Measurements from ENCODE around the gene PCNP.
A peak's percentile ranks its signal among the peaks of the same experiment; 100 is the strongest.

Gene PCNP

GRCh38 chr3:101561630-101562328 is 12.2 kb upstream of the PCNP start, which contains the start of gene TRMT10C:
Gene TRMT10C (plus strand): TSS chr3:101561868. CDS start chr3:101564782, 2,914 bp downstream.
- H3K36me3 ChIP-seq (ENCODE audit: control insufficient read depth in 2 of 2, insufficient read depth in 1 of 2, low read length in 2 of 2), result peaks cover 1 to 38% of the 10 kb centered on the region in 2 experiments
- peak within 1 kb of the TSS; percentile 58 for H3K27ac ChIP-seq (ENCODE audit: extremely low read depth, low read depth, low read length)
- ChIA-PET CTCF (interaction anchor here (0.6 kb wide), 1 partner anchor 103 kb away, joined by 5 read pairs; no protein-coding TSS in a partner anchor), POLR2A (interaction anchor here (0.6 to 2.3 kb wide), 5 partner anchors 8 to 1149 kb away, joined by 3 to 18 read pairs (median 5); partner anchors contain the start of genes PCNP, SENP7 and ZBTB11)
- peak within 1 kb of the TSS; percentile 98 for H3K4me3 ChIP-seq (ENCODE audit: low read depth, low read length)
- no peaks in the 10 kb centered on the region for H3K9me3 ChIP-seq (ENCODE audit: control insufficient read depth, insufficient read depth, low read depth, low read length)
- H3K4me1 ChIP-seq (ENCODE audit: control insufficient read depth, insufficient read depth, low read length), result 0 out of 2 replicates have a peak, but pooled peaks cover 2% of the 10 kb centered on the region
- TF ChIP-seq ZBTB7A (tag by site-specific recombination; IDR thresholded peaks at IDR 0.05; ENCODE audit: low read depth) (no peak), ZNF76 (tag by site-specific recombination; IDR thresholded peaks at IDR 0.05; ENCODE audit: borderline replicate concordance, low read depth) (peak; percentile 80), ZNF518A (tag by site-specific recombination; conservative IDR thresholded peaks at IDR 0.05; ENCODE audit: low read depth) (peak; percentile 98), ZBTB21 (tag by site-specific recombination; IDR thresholded peaks at IDR 0.05) (peak; percentile 95), ZNF843 (tag by site-specific recombination; IDR thresholded peaks at IDR 0.05) (0 out of 2 replicates have a peak, but pooled peaks have one; percentile 12), ZNF121 (tag by site-specific recombination; IDR thresholded peaks at IDR 0.05) (0 out of 2 replicates have a peak, but pooled peaks have one; percentile 7), ZNF335 (tag by site-specific recombination; conservative IDR thresholded peaks at IDR 0.05) (peak; percentile 55), ZNF501 (tag by site-specific recombination; IDR thresholded peaks at IDR 0.05) (peak; percentile 48; the same call in 1 of the 2 replicates), ZBTB48 (tag by site-specific recombination; IDR thresholded peaks at IDR 0.05) (peak; percentile 67; the same call in 1 of the 2 replicates), ZNF37A (tag by site-specific recombination; IDR thresholded peaks at IDR 0.05) (no peak), PBX3 (CRISPR knock-in tag; IDR thresholded peaks at IDR 0.05) (no peak), ZNF350 (tag by site-specific recombination; IDR thresholded peaks at IDR 0.05) (no peak), ZNF707 (tag by site-specific recombination; IDR thresholded peaks at IDR 0.05) (no peak), SP3 (tag by site-specific recombination; IDR thresholded peaks at IDR 0.05) (peak; percentile 49), ZNF423 (tag by site-specific recombination; IDR thresholded peaks at IDR 0.05) (no peak), SP2 (tag by site-specific recombination; IDR thresholded peaks at IDR 0.05) (peak; percentile 67), ZNF776 (tag by site-specific recombination; IDR thresholded peaks at IDR 0.05; ENCODE audit: borderline replicate concordance) (no peak), ZBTB11 (tag by site-specific recombination; conservative IDR thresholded peaks at IDR 0.05; ENCODE audit: low read depth) (peak; percentile 92), ZBTB20 (tag by site-specific recombination; IDR thresholded peaks at IDR 0.05) (0 out of 2 replicates have a peak, but pooled peaks have one; percentile 8), ZXDB (tag by site-specific recombination; IDR thresholded peaks at IDR 0.05) (peak; percentile 64; the same call in 1 of the 2 replicates), ZSCAN5A (tag by site-specific recombination; IDR thresholded peaks at IDR 0.05) (no peak), ZSCAN30 (tag by site-specific recombination; IDR thresholded peaks at IDR 0.05) (peak; percentile 59; the same call in 1 of the 2 replicates), HOXA7 (CRISPR knock-in tag; IDR thresholded peaks at IDR 0.05; ENCODE audit: borderline replicate concordance) (no peak), ZBTB17 (tag by site-specific recombination; IDR thresholded peaks at IDR 0.05) (peak; percentile 55), TCF7L2 (IDR thresholded peaks at IDR 0.05; ENCODE audit: borderline replicate concordance, low read depth, low read length) (no peak), ZNF629 (tag by site-specific recombination; IDR thresholded peaks at IDR 0.05) (peak; percentile 98), SP7 (tag by site-specific recombination; IDR thresholded peaks at IDR 0.05) (peak; percentile 28; the same call in 1 of the 2 replicates)
